AG04449 (cell line): ENCODE measurements around the gene ZFP30.

ENCODE experiments used
- CTCF ChIA-PET: fragments of 350-600 bp; formaldehyde crosslinking; extraction: SDS; loops from one replicate; lab custom pipeline; 2021; ENCODE audit warnings: antibody characterized with exemption; lab: Yijun Ruan, JAX
- POLR2A ChIA-PET: fragments of 400-600, 350-600 bp; formaldehyde crosslinking; extraction: SDS; loops from one replicate; lab custom pipeline; 2020; ENCODE audit warnings: antibody characterized with exemption, inconsistent platforms; lab: Yijun Ruan, JAX
- DNase-seq: peaks from one replicate; pipeline ENCODE4 v3.0.0-alpha.2; 2010; ENCODE audit warnings: low read depth, low spot score
- H3K4me3 ChIP-seq: 2 replicates; pipeline ENCODE4 v1.5.1; 2011; ENCODE audit warnings: low read depth, mild to moderate bottlenecking, control low read depth, low read length
- TF ChIP-seq, protein P1 (sequence below): IDR thresholded peaks from one replicate; pipeline ENCODE4 v1.5.1; 2011; ENCODE audit warnings: mild to moderate bottlenecking, moderate library complexity, low read length, control low read depth, inconsistent platforms; ENCODE audit not compliant: insufficient read depth; ENCODE audit errors: missing control alignments

ZFP30 gene

DNA sequence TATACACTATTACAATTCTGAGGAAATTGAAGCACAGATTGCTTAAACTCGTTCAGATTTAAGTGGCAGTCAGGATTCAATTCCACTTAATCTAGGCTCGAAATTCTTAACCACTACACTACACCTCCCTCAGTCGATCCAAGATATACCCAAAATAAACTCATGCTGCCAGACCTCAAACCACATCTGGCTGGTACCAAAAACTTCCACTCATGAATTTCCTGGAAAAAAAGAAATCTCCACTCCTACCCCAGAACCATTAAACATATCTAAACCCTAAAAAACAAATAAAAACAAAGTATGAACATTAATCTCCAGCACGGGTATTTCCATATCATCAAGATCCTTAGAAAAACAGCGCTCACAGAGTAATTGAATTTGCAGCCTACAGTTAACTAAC lies 1.1 kb downstream of the ZFP30 start:
- POLR2A ChIA-PET, result no interaction called here
- no peak for DNase-seq
- H3K4me3 ChIP-seq, result peak overlapping the region; percentile 77
- CTCF ChIA-PET, result interaction anchor here (1.0 kb wide), 1 partner anchor 18 kb away, joined by 3 read pairs; no protein-coding TSS in a partner anchor
- TF ChIP-seq, protein P1, sequence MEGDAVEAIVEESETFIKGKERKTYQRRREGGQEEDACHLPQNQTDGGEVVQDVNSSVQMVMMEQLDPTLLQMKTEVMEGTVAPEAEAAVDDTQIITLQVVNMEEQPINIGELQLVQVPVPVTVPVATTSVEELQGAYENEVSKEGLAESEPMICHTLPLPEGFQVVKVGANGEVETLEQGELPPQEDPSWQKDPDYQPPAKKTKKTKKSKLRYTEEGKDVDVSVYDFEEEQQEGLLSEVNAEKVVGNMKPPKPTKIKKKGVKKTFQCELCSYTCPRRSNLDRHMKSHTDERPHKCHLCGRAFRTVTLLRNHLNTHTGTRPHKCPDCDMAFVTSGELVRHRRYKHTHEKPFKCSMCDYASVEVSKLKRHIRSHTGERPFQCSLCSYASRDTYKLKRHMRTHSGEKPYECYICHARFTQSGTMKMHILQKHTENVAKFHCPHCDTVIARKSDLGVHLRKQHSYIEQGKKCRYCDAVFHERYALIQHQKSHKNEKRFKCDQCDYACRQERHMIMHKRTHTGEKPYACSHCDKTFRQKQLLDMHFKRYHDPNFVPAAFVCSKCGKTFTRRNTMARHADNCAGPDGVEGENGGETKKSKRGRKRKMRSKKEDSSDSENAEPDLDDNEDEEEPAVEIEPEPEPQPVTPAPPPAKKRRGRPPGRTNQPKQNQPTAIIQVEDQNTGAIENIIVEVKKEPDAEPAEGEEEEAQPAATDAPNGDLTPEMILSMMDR, result no peak

DNA sequence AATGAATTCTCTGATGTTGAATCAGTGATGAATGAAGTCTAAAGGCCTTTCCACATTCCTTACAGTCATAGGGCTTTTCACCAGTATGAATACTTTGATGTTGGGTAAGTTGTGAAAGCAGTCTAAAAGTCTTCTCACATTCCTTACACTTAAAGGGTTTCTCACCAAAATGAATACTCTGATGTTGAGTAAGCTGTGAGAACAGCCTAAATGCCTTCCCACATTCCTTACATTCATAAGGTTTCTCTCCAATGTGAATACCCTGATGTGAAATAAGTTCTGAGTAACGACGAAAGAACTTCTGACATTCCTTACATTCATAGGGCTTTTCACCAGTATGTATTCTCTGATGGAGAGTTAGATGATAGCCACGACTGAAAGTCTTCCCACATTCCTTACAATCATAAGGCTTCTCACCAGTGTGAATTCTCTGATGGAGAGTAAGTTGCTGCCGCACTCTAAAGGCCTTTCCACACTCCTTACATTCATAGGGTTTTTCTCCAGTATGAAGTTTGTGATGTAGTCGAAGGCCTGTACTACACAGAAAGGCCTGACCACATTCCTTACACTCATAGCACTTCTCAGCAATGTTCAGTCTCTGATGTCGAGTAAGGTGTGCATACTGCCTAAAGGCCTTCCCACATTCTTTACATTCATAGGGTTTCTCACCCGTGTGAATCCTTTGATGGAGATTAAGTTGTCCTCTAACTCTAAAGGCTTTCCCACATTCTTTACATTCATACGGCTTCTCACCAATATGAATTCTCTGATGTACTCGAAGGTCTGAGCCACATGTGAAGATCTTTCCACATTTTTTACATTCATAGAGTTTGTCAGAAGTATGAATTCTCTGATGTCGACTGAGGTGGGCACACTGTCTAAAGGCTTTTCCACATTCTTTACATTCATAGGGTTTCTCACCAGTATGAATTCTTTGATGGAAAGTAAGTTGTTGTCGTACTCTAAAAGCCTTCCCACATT lies 19.9 kb downstream of the ZFP30 start:
- CTCF ChIA-PET, result interaction anchor here (1.3 kb wide), 1 partner anchor 18 kb away, joined by 3 read pairs; no protein-coding TSS in a partner anchor
- no peak for DNase-seq
- H3K4me3 ChIP-seq, result no peak overlapping the region
- TF ChIP-seq, protein P1, result no peak
- POLR2A ChIA-PET, result no interaction called here

DNA sequence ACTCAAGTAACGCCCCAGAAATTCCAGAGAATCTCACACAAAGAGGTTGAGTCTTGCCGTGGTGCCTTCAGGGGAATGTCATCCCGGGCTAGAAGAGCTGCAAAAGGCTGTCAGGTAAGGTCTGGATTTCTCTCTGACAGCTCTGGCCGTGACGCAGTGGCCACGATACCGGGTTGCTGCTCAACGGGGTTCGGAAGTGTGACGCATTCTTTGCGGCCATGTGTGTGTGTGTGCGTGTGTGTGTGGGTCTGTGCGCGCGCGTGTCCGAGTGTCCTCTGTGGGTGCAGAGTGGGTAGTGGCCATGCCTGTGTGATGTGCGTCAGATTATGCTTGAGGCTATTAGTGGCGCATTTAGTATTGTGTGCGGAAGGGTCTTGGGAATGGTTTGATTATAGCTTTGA lies 60.3 kb downstream of the ZFP30 start:
- CTCF ChIA-PET, result no interaction called here
- POLR2A ChIA-PET, result interaction anchor here (1.2 kb wide), 1 partner anchor 97 kb away, joined by 3 read pairs; no protein-coding TSS in a partner anchor
- peak overlapping the region; percentile 91 for H3K4me3 ChIP-seq
- DNase-seq, result no peak
- TF ChIP-seq, protein P1, result no peak

DNA sequence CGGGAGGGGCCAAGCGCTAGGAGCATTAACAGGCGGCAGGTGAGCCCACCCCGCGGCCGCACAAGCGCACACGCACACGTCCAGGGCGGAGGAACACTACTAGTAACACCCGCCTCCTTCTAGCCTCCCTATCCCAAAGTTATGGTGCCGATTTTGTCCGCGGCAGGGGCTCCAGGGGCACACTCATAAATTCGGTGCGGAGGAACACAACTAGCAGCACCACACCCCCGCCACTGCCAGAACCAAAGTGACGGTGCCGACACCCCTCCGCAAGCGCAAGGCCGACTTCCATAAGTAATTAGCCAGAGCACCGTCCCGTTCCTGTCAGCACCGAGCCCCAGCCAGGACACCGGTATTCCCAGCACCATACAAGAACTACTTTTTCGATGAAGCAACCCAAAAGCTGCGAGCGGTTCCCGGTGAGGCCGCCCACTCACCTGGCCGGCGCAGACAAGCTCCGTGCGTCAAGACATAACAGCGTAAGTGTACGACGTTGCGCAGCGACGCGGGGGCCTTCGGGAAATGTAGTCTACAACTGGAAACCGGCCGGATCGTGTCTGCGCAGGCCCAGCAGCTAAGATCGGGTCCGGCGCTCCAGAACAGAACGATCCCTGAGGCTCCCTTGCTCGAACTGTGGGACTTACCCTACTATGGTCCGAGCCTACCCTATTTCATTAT lies 60.8 kb downstream of the ZFP30 start, which contains the start of the genes ZNF540 and ZNF571:
Gene ZNF540 (plus strand): TSS at position 573 of the 678 bp plus-strand sequence. CDS start 3,572 bp downstream, outside the sequence.
Gene ZNF571 (minus strand): TSS at position 489 of the 678 bp plus-strand sequence. CDS start 8,116 bp downstream, outside the sequence.
- DNase-seq, result peak; percentile 63
- TF ChIP-seq, protein P1, result no peak
- ChIA-PET POLR2A (interaction anchor here (1.2 kb wide), 1 partner anchor 98 kb away, joined by 3 read pairs; no protein-coding TSS in a partner anchor), CTCF (no interaction called here)
- peak within 1 kb of the TSS; percentile 91 for H3K4me3 ChIP-seq

DNA sequence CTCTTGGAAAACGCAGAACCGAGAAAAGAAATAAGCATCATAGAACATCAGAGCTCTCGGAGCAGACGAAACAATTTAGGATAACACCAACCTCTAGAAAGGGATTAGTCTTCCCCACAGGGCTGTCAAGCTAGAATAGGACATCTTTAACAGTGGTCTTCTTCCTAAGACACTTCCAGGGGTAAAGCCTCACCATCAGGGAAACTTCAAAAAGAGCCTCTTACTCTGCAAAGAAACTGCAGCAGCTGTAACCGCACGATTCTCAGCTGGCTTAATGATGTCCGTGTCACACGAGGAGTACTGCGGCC lies 61.3 kb downstream of the ZFP30 start:
- POLR2A ChIA-PET, result no interaction called here
- CTCF ChIA-PET, result no interaction called here
- TF ChIP-seq, protein P1, result no peak
- DNase-seq, result no peak
- peak overlapping the region; percentile 91 for H3K4me3 ChIP-seq
